Measurements from ENCODE around the gene GYS1.

The GYS1 gene

GRCh38 chr19:49017666-49018351, 24.7 kb upstream of the GYS1 start (continued):
- TF ChIP-seq ZNF274 (IDR thresholded peaks at IDR 0.05; ENCODE audit: low read length) (no peak), ZNF274 (tag by site-specific recombination; IDR thresholded peaks at IDR 0.05; ENCODE audit: borderline replicate concordance) (no peak), PATZ1 (tag by site-specific recombination; IDR thresholded peaks at IDR 0.05) (peak; percentile 76), ZNF549 (tag by site-specific recombination; IDR thresholded peaks at IDR 0.05) (no peak), SP3 (tag by site-specific recombination; IDR thresholded peaks at IDR 0.05) (peak; percentile 82), ZNF37A (tag by site-specific recombination; IDR thresholded peaks at IDR 0.05) (no peak), ZNF354C (tag by site-specific recombination; IDR thresholded peaks at IDR 0.05; ENCODE audit: borderline replicate concordance, low read depth) (no peak), ZNF26 (tag by site-specific recombination; IDR thresholded peaks at IDR 0.05) (no peak), SCRT2 (tag by site-specific recombination; IDR thresholded peaks at IDR 0.05) (no peak), ZNF132 (tag by site-specific recombination; IDR thresholded peaks at IDR 0.05; ENCODE audit: borderline replicate concordance) (no peak)

GRCh38 chr19:49017041-49017665, 24.0 kb upstream of the GYS1 start, which contains the start of gene LHB:
LHB (minus strand) TSS chr19:49017091; CDS start chr19:49017081, 10 bp downstream.
- no peak for TF ChIP-seq BCL11A (tag by site-specific recombination; IDR thresholded peaks at IDR 0.05; ENCODE audit: low read depth)
- no peak for TF ChIP-seq FEZF1 (tag by site-specific recombination; IDR thresholded peaks at IDR 0.05)
- no peak for TF ChIP-seq HOXA7 (CRISPR knock-in tag; IDR thresholded peaks at IDR 0.05; ENCODE audit: borderline replicate concordance)
- TF ChIP-seq BCL6B (tag by site-specific recombination; IDR thresholded peaks at IDR 0.05) = no peak
- no peak for TF ChIP-seq ZNF514 (tag by site-specific recombination; IDR thresholded peaks at IDR 0.05)
- TF ChIP-seq ZNF558 (tag by site-specific recombination; IDR thresholded peaks at IDR 0.05) = no peak
- TF ChIP-seq IKZF3 (tag by site-specific recombination; IDR thresholded peaks at IDR 0.05) = no peak
- no peak for TF ChIP-seq ZNF621 (tag by site-specific recombination; IDR thresholded peaks at IDR 0.05)
- no peak for TF ChIP-seq ZNF677 (tag by site-specific recombination; IDR thresholded peaks at IDR 0.05)
- no peak for TF ChIP-seq ZNF449 (tag by site-specific recombination; IDR thresholded peaks at IDR 0.05)
- Histone ChIP-seq H3K27ac (ENCODE audit: extremely low read depth, low read depth, low read length) (no peak within 1 kb of the TSS; the same call in 1 of the 2 replicates), H3K4me1 (ENCODE audit: control insufficient read depth, insufficient read depth, low read length) (peaks cover 8% of the 10 kb centered on the region), H3K36me3 (ENCODE audit: control insufficient read depth in 2 of 2, insufficient read depth in 1 of 2, low read length in 2 of 2) (peaks cover 11 to 38% of the 10 kb centered on the region in 2 experiments; a peak in 2 of 3 replicates), H3K4me3 (ENCODE audit: low read depth, low read length) (peak within 1 kb of the TSS; percentile 24), H3K9me3 (ENCODE audit: control insufficient read depth, insufficient read depth, low read depth, low read length) (no peaks in the 10 kb centered on the region)
- ChIA-PET CTCF (interaction anchor here (0.5 to 3.1 kb wide), 9 partner anchors 9 to 229 kb away, joined by 3 to 26 read pairs (median 4); partner anchors contain the start of gene CGB2), POLR2A (interaction anchor here (0.6 to 1.5 kb wide), 2 partner anchors 24 to 1582 kb away, joined by 7 to 8 read pairs; partner anchors contain the start of genes GYS1 and RUVBL2)

All from HEK293 (cell line).